Measurements from ENCODE around the gene ZNF552.
"Not testable (repeated sequence)": the region's sequence is repeated elsewhere in the genome, so short reads cannot be mapped to it uniquely, and the experiment has no call there.

The ZNF552 gene

GRCh38 chr19:57814505-57815246 lies at the start of gene ZNF552:
ZNF552 (minus strand) TSS chr19:57814913; CDS start chr19:57814743, 170 bp downstream.
- DNase-seq = peak; percentile 88

- DNase-seq = not testable (repeated sequence)
Observed at GRCh38 chr19:57862351-57862750, 47.6 kb upstream of the ZNF552 start.

- not testable (repeated sequence) for DNase-seq
Observed at GRCh38 chr19:57854117-57854516, 39.4 kb upstream of the ZNF552 start.

GRCh38 chr19:57851812-57852603 lies 37.3 kb upstream of the ZNF552 start:
- not testable (repeated sequence) for DNase-seq

GRCh38 chr19:57850553-57851017 lies 35.9 kb upstream of the ZNF552 start:
- no peak for DNase-seq

GRCh38 chr19:57849666-57850473 lies 35.2 kb upstream of the ZNF552 start, which contains the start of gene ZNF587:
ZNF587 (plus strand) TSS chr19:57849859; CDS start chr19:57850039, 180 bp downstream.
- DNase-seq = peak; percentile 44

- DNase-seq = not testable (repeated sequence)
Observed at GRCh38 chr19:57849162-57849665, 34.5 kb upstream of the ZNF552 start.

GRCh38 chr19:57847164-57847563 lies 32.5 kb upstream of the ZNF552 start:
- DNase-seq = not testable (repeated sequence)

GRCh38 chr19:57841122-57841763 lies 26.5 kb upstream of the ZNF552 start:
- DNase-seq = no peak

- DNase-seq = not testable (repeated sequence)
Observed at GRCh38 chr19:57838622-57839191, 24.0 kb upstream of the ZNF552 start.

GRCh38 chr19:57836991-57837390 lies 22.3 kb upstream of the ZNF552 start:
- not testable (repeated sequence) for DNase-seq

GRCh38 chr19:57830071-57830602 lies 15.4 kb upstream of the ZNF552 start, which contains the start of gene ZNF587B:
ZNF587B (plus strand) TSS chr19:57830299; CDS start chr19:57830529, 230 bp downstream.
- no peak for DNase-seq

- no peak for DNase-seq
Observed at GRCh38 chr19:57829316-57829715, 14.6 kb upstream of the ZNF552 start.

GRCh38 chr19:57825511-57825910 lies 10.8 kb upstream of the ZNF552 start:
- no peak for DNase-seq

GRCh38 chr19:57823608-57824007 lies 8.9 kb upstream of the ZNF552 start:
- DNase-seq = not testable (repeated sequence)

- DNase-seq = not testable (repeated sequence)
Observed at GRCh38 chr19:57823155-57823554, 8.4 kb upstream of the ZNF552 start.

- not testable (repeated sequence) for DNase-seq
Observed at GRCh38 chr19:57821501-57821900, 6.8 kb upstream of the ZNF552 start.

GRCh38 chr19:57821095-57821494 lies 6.4 kb upstream of the ZNF552 start:
- not testable (repeated sequence) for DNase-seq

- DNase-seq = no peak
Observed at GRCh38 chr19:57820599-57820998, 5.9 kb upstream of the ZNF552 start.

- DNase-seq = peak; percentile 79
Observed at GRCh38 chr19:57819475-57820148, 4.9 kb upstream of the ZNF552 start.

GRCh38 chr19:57818378-57818777 lies 3.7 kb upstream of the ZNF552 start:
- no peak for DNase-seq
